Measurements from ENCODE around the gene AMIGO1.

The AMIGO1 gene

GRCh38 chr1:109531380-109531779 lies 21.9 kb upstream of the AMIGO1 start:
- DNase-seq (ENCODE audit: low read depth), result no peak
- Histone ChIP-seq H3K4me1 (ENCODE audit: control insufficient read depth, insufficient read depth, low read length) (peaks cover 15% of the 10 kb centered on the region), H3K36me3 (ENCODE audit: control insufficient read depth, insufficient read depth, low read length, severe bottlenecking) (no peaks in the 10 kb centered on the region), H3K9ac (ENCODE audit: low read length) (peak overlapping the region; percentile 21), H3K9me3 (ENCODE audit: control insufficient read depth, low read length) (no peaks in the 10 kb centered on the region), H3K27me3 (replicated peaks; ENCODE audit: control insufficient read depth, insufficient read depth, low read length) (peaks cover 12% of the 10 kb centered on the region), H3K4me3 (ENCODE audit: low read length) (no peak overlapping the region)

DNA sequence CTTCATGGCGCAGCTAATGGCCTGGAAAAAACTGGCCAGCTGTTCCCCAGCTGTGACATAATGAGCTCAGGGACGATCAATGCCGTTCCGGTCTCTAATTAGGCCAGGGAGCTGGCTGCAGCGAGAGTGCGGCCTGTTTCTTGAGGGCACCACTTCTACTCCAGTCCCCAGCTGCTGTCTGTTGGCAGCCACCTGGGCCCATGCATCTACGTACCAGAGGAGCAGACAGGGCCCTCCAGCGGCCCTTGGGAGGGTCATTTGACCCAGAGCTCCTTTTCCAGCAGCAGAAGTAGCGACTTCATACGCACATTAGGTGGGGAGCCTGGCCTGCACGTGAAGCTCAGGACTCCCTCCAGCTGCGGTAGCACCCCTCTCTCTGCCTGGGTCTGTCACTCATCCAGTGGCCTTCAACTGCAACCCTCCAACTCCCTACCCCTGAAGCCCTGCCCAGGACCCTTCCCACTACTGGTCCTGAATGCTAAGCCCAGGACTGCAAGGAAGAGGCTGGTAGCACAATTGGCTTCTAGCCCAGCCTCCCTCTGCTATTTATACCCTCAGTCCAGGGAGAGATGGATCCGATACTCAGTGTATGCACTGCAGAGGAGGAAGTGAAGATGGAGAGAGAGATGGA lies 21.0 kb upstream of the AMIGO1 start:
- DNase-seq (ENCODE audit: low read depth), result no peak
- Histone ChIP-seq H3K9me3 (ENCODE audit: control insufficient read depth, low read length) (no peaks in the 10 kb centered on the region), H3K9ac (ENCODE audit: low read length) (no peak overlapping the region), H3K4me1 (ENCODE audit: control insufficient read depth, insufficient read depth, low read length) (peaks cover 15% of the 10 kb centered on the region), H3K4me3 (ENCODE audit: low read length) (no peak overlapping the region), H3K36me3 (ENCODE audit: control insufficient read depth, insufficient read depth, low read length, severe bottlenecking) (no peaks in the 10 kb centered on the region), H3K27me3 (replicated peaks; ENCODE audit: control insufficient read depth, insufficient read depth, low read length) (peaks cover 12% of the 10 kb centered on the region)

DNA sequence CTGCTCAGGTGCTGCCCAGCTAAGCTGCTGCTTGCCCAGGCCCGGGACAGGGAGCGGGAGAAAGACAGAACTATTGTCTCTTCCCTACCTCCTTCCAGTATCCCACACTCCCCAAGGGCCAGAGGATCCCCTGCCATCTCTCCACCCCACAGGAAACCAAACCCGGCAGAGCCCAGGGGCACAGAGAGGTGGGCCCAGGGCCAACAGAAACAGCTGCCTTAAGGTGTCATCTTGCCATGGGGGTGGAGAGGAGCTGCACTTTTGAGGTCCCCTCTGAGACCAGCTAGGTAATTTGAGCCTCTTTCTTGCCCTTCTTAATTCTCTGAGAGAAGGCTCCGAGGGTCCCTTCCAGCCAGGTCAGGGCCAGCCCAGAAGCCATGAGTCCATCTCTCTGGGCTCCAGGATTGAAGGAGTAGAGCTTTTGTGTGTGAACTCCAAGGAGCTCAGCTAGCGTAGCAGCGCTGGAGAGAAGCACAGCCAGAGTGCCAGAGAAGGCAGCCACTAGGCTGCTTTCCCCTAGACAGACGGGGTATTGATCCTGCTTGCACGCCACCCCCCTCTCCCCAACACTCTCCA lies 20.4 kb upstream of the AMIGO1 start:
- Histone ChIP-seq H3K27me3 (replicated peaks; ENCODE audit: control insufficient read depth, insufficient read depth, low read length) (peaks cover 12% of the 10 kb centered on the region), H3K4me3 (ENCODE audit: low read length) (no peak overlapping the region), H3K36me3 (ENCODE audit: control insufficient read depth, insufficient read depth, low read length, severe bottlenecking) (no peaks in the 10 kb centered on the region), H3K9ac (ENCODE audit: low read length) (no peak overlapping the region), H3K9me3 (ENCODE audit: control insufficient read depth, low read length) (no peaks in the 10 kb centered on the region), H3K4me1 (ENCODE audit: control insufficient read depth, insufficient read depth, low read length) (peaks cover 15% of the 10 kb centered on the region)
- peak; percentile 39 for DNase-seq (ENCODE audit: low read depth)

DNA sequence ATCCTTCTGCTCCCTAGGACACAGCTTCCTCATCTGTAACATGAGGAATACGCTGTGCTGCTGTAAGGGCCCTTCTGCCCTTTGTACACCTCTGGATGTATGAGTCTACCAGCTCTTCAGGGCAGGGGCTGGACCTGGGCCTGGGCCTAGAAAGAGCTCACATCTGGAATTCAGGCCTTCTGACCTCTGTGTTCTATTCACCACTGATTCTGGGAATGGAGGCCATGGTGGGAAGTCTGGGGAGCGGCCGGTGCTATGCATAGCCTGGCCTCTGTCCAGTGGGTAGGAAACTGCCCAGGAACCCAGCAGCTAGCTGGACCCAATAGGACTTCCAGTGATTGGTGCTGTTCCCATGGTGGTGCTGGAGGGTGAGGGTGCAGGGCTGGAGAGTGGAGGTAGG lies 19.2 kb upstream of the AMIGO1 start:
- Histone ChIP-seq H3K4me1 (ENCODE audit: control insufficient read depth, insufficient read depth, low read length) (peaks cover 15% of the 10 kb centered on the region), H3K9me3 (ENCODE audit: control insufficient read depth, low read length) (no peaks in the 10 kb centered on the region), H3K36me3 (ENCODE audit: control insufficient read depth, insufficient read depth, low read length, severe bottlenecking) (no peaks in the 10 kb centered on the region), H3K4me3 (ENCODE audit: low read length) (no peak overlapping the region), H3K27me3 (replicated peaks; ENCODE audit: control insufficient read depth, insufficient read depth, low read length) (peaks cover 12% of the 10 kb centered on the region), H3K9ac (ENCODE audit: low read length) (no peak overlapping the region)
- DNase-seq (ENCODE audit: low read depth), result no peak

- no peaks in the 10 kb centered on the region for H3K36me3 ChIP-seq (ENCODE audit: control insufficient read depth, insufficient read depth, low read length, severe bottlenecking)
- no peak for DNase-seq (ENCODE audit: low read depth)
- H3K4me1 ChIP-seq (ENCODE audit: control insufficient read depth, insufficient read depth, low read length), result peaks cover 15% of the 10 kb centered on the region
- H3K9ac ChIP-seq (ENCODE audit: low read length), result no peak overlapping the region
- peaks cover 12% of the 10 kb centered on the region for H3K27me3 ChIP-seq (replicated peaks; ENCODE audit: control insufficient read depth, insufficient read depth, low read length)
- H3K9me3 ChIP-seq (ENCODE audit: control insufficient read depth, low read length), result no peaks in the 10 kb centered on the region
- no peak overlapping the region for H3K4me3 ChIP-seq (ENCODE audit: low read length)
Observed at GRCh38 chr1:109527846-109528695, 18.5 kb upstream of the AMIGO1 start.

- Histone ChIP-seq H3K9me3 (ENCODE audit: control insufficient read depth, low read length) (no peaks in the 10 kb centered on the region), H3K27me3 (replicated peaks; ENCODE audit: control insufficient read depth, insufficient read depth, low read length) (peaks cover 12% of the 10 kb centered on the region), H3K4me1 (ENCODE audit: control insufficient read depth, insufficient read depth, low read length) (peaks cover 10% of the 10 kb centered on the region), H3K36me3 (ENCODE audit: control insufficient read depth, insufficient read depth, low read length, severe bottlenecking) (no peaks in the 10 kb centered on the region), H3K4me3 (ENCODE audit: low read length) (no peak overlapping the region), H3K9ac (ENCODE audit: low read length) (no peak overlapping the region)
- no peak for DNase-seq (ENCODE audit: low read depth)
Observed at GRCh38 chr1:109527098-109527811, 17.7 kb upstream of the AMIGO1 start.

- Histone ChIP-seq H3K36me3 (ENCODE audit: control insufficient read depth, insufficient read depth, low read length, severe bottlenecking) (no peaks in the 10 kb centered on the region), H3K9ac (ENCODE audit: low read length) (no peak overlapping the region), H3K4me3 (ENCODE audit: low read length) (no peak overlapping the region), H3K27me3 (replicated peaks; ENCODE audit: control insufficient read depth, insufficient read depth, low read length) (peaks cover 26% of the 10 kb centered on the region), H3K9me3 (ENCODE audit: control insufficient read depth, low read length) (no peaks in the 10 kb centered on the region), H3K4me1 (ENCODE audit: control insufficient read depth, insufficient read depth, low read length) (peaks cover 20% of the 10 kb centered on the region)
- no peak for DNase-seq (ENCODE audit: low read depth)
Observed at GRCh38 chr1:109523706-109524105, 14.2 kb upstream of the AMIGO1 start.

GRCh38 chr1:109522026-109522425 lies 12.5 kb upstream of the AMIGO1 start:
- Histone ChIP-seq H3K9ac (ENCODE audit: low read length) (no peak overlapping the region), H3K4me3 (ENCODE audit: low read length) (no peak overlapping the region), H3K27me3 (replicated peaks; ENCODE audit: control insufficient read depth, insufficient read depth, low read length) (peaks cover 20% of the 10 kb centered on the region), H3K4me1 (ENCODE audit: control insufficient read depth, insufficient read depth, low read length) (peaks cover 11% of the 10 kb centered on the region), H3K9me3 (ENCODE audit: control insufficient read depth, low read length) (no peaks in the 10 kb centered on the region), H3K36me3 (ENCODE audit: control insufficient read depth, insufficient read depth, low read length, severe bottlenecking) (no peaks in the 10 kb centered on the region)
- DNase-seq (ENCODE audit: low read depth), result no peak

GRCh38 chr1:109521002-109521951 lies 11.8 kb upstream of the AMIGO1 start:
- Histone ChIP-seq H3K36me3 (ENCODE audit: control insufficient read depth, insufficient read depth, low read length, severe bottlenecking) (no peaks in the 10 kb centered on the region), H3K4me1 (ENCODE audit: control insufficient read depth, insufficient read depth, low read length) (peaks cover 11% of the 10 kb centered on the region), H3K9ac (ENCODE audit: low read length) (no peak overlapping the region), H3K4me3 (ENCODE audit: low read length) (no peak overlapping the region), H3K9me3 (ENCODE audit: control insufficient read depth, low read length) (no peaks in the 10 kb centered on the region), H3K27me3 (replicated peaks; ENCODE audit: control insufficient read depth, insufficient read depth, low read length) (peaks cover 14% of the 10 kb centered on the region)
- peak; percentile 19 for DNase-seq (ENCODE audit: low read depth)

DNA sequence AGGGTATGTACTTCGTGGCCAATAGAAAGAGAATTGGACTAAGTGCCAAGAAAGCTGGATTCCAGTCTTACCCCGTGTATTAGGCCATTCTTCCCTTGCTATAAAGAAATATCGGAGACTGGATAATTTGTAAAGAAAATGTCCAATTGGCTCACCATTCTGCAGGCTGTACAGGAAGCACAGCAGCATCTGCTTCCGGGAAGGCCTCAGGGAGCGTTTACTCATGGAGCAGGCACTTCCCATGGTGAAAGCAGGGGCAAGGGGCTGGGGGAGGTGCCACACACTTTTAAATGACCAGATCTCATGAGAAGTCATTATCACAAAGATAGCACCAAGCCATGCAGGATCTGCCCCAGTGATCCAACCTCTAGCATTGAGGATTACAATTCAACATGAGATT lies 7.8 kb upstream of the AMIGO1 start:
- no peak overlapping the region for H3K9ac ChIP-seq (ENCODE audit: low read length)
- no peak for DNase-seq (ENCODE audit: low read depth)

More for the DNA sequence above, 7.8 kb upstream of the AMIGO1 start:
- Histone ChIP-seq H3K36me3 (ENCODE audit: control insufficient read depth, insufficient read depth, low read length, severe bottlenecking) (no peaks in the 10 kb centered on the region), H3K4me1 (ENCODE audit: control insufficient read depth, insufficient read depth, low read length) (peaks cover 11% of the 10 kb centered on the region), H3K9me3 (ENCODE audit: control insufficient read depth, low read length) (no peaks in the 10 kb centered on the region), H3K4me3 (ENCODE audit: low read length) (no peak overlapping the region), H3K27me3 (replicated peaks; ENCODE audit: control insufficient read depth, insufficient read depth, low read length) (peaks cover 14% of the 10 kb centered on the region)

Data from adipocyte (in vitro differentiated cells).